OCI-LY1 (cell line): Measurements from ENCODE around the gene ADARB2.
"Not testable (repeated sequence)": the region's sequence is repeated elsewhere in the genome, so short reads cannot be mapped to it uniquely, and the experiment has no call there.

Experiments
- H2AFZ ChIP-seq: fragments of 200-600 bp; sonication (generic), shearing (Covaris generic); 2 replicates; pipeline ENCODE4 v1.6.0; 2014; ENCODE audit warnings: antibody characterized with exemption, mild to moderate bottlenecking, low read length
- H3F3A ChIP-seq: fragments of 200-600 bp; sonication (generic), shearing (Covaris generic); 2 replicates; pipeline ENCODE4 v1.6.0; 2014; ENCODE audit warnings: mild to moderate bottlenecking, antibody characterized with exemption, low read length, moderate library complexity; ENCODE audit not compliant: insufficient read depth
- H3K27ac ChIP-seq: fragments of 200-600 bp; sonication (generic); 2 replicates; pipeline ENCODE4 v1.5.1; 2014; ENCODE audit warnings: low read length, mixed run types, mild to moderate bottlenecking, low read depth; ENCODE audit not compliant: poor library complexity, severe bottlenecking
- H3K27me3 ChIP-seq: fragments of 200-600 bp; sonication (generic); 2 replicates; pipeline ENCODE4 v1.6.0; 2014; ENCODE audit warnings: antibody characterized with exemption, mild to moderate bottlenecking, low read length, moderate library complexity; ENCODE audit not compliant: insufficient read depth
- H3K36me3 ChIP-seq: fragments of 200-600 bp; sonication (generic); 2 replicates; pipeline ENCODE4 v1.6.1; 2014; ENCODE audit warnings: mild to moderate bottlenecking, antibody characterized with exemption, low read length, moderate library complexity, mixed read lengths; ENCODE audit not compliant: insufficient read depth
- H3K4me1 ChIP-seq: fragments of 200-600 bp; sonication (generic); 2 replicates; pipeline ENCODE4 v1.5.1; 2014; ENCODE audit warnings: mild to moderate bottlenecking, low read length, moderate library complexity; ENCODE audit not compliant: insufficient read depth, severe bottlenecking
- H3K4me2 ChIP-seq: fragments of 200-600 bp; sonication (generic), shearing (Covaris generic); 2 replicates; pipeline ENCODE4 v1.6.1; 2014; ENCODE audit warnings: low read length
- H3K4me3 ChIP-seq: fragments of 200-600 bp; sonication (generic); 2 replicates; pipeline ENCODE4 v1.5.1; 2014; ENCODE audit warnings: low read length, low read depth, mild to moderate bottlenecking, mixed read lengths; ENCODE audit not compliant: poor library complexity, severe bottlenecking
- H3K79me2 ChIP-seq: fragments of 200-600 bp; shearing (Covaris generic); 2 replicates; pipeline ENCODE4 v1.6.1; 2016; ENCODE audit warnings: mixed run types, low read length, mixed read lengths; ENCODE audit not compliant: insufficient read depth
- H3K9ac ChIP-seq: fragments of 200-600 bp; sonication (generic), shearing (Covaris generic); 2 replicates; pipeline ENCODE4 v1.6.1; 2014; ENCODE audit warnings: mild to moderate bottlenecking, low read length, mixed read lengths
- H3K9me2 ChIP-seq: fragments of 200-600 bp; sonication (generic), shearing (Covaris generic); 2 replicates; pipeline ENCODE4 v1.6.1; 2014; ENCODE audit warnings: low read depth, mild to moderate bottlenecking, low read length, mixed read lengths
- H3K9me3 ChIP-seq: fragments of 200-600 bp; shearing (Covaris generic); 2 replicates; pipeline ENCODE4 v1.6.1; 2014; ENCODE audit warnings: low read length, mixed read lengths
- H4K20me1 ChIP-seq: fragments of 200-600 bp; sonication (generic), shearing (Covaris generic); 2 replicates; pipeline ENCODE4 v1.6.0; 2016; ENCODE audit warnings: mild to moderate bottlenecking, low read length; ENCODE audit not compliant: insufficient read depth
- EZH2 ChIP-seq: fragments of 200-600 bp; sonication (generic), shearing (Covaris generic); IDR thresholded peaks from 2 replicates; pipeline ENCODE4 v1.8.0; 2017; ENCODE audit warnings: borderline replicate concordance, mixed run types, mild to moderate bottlenecking, antibody characterized with exemption, low read length, moderate library complexity, mixed read lengths
- TF ChIP-seq, protein P1 (sequence below): fragments of 200-600 bp; sonication (generic), shearing (Covaris generic); IDR thresholded peaks from 2 replicates; pipeline ENCODE4 v1.5.1; 2017; ENCODE audit warnings: mild to moderate bottlenecking, antibody characterized with exemption, low read length, moderate library complexity, mixed read lengths

The ADARB2 gene

DNA sequence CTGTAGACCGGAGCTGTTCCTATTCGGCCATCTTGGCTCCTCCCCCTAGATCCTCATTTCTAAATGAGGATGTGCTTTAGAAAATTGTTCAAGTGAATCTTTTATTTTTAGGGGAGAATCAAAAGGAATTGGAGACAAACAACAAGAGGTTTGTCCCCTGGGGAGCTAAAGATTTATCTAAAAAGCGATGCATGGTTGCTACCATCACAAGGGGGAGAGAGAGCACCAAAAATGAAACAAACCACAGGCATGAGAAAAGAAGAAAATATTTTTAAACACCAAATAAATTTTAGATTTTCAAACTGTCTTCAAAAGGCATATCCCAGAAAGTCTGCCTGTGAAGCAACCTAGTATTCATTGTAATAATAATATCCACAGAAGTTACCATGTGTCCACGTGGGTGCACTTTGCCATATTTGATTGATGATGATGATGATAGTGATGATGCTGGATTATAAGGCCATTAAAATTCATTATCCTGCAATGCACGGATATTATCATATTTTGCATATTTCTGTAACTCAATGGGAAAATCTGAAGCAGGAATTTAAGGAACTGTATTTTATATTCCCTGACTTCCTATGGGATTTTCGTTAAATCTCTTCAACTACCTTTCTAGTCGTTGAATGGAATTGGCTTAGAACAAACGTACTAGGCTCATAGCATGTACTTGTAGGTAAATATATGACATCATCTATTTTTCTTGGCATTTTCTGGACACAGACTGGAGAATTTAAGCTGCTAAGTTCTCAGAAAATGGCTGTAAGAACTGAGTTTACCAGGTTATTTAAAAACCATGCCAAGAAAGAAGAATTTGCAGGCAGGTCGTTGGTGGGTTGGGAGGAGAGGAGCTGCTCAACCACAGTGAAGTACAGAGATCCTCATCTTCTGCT lies 509.6 kb downstream of the ADARB2 start:
- no peak overlapping the region for H3K4me3 ChIP-seq
- no peaks in the 10 kb centered on the region for H4K20me1 ChIP-seq
- H3K4me2 ChIP-seq = no peak overlapping the region
- H3K36me3 ChIP-seq = no peaks in the 10 kb centered on the region
- no peaks in the 10 kb centered on the region for H3K9me2 ChIP-seq
- H3K9me3 ChIP-seq = no peaks in the 10 kb centered on the region
- no peaks in the 10 kb centered on the region for H3K4me1 ChIP-seq
- H2AFZ ChIP-seq = no peak overlapping the region
- H3K27me3 ChIP-seq = no peaks in the 10 kb centered on the region
- no peaks in the 10 kb centered on the region for H3K79me2 ChIP-seq
- TF ChIP-seq EZH2 = no peak
- TF ChIP-seq, protein P1, sequence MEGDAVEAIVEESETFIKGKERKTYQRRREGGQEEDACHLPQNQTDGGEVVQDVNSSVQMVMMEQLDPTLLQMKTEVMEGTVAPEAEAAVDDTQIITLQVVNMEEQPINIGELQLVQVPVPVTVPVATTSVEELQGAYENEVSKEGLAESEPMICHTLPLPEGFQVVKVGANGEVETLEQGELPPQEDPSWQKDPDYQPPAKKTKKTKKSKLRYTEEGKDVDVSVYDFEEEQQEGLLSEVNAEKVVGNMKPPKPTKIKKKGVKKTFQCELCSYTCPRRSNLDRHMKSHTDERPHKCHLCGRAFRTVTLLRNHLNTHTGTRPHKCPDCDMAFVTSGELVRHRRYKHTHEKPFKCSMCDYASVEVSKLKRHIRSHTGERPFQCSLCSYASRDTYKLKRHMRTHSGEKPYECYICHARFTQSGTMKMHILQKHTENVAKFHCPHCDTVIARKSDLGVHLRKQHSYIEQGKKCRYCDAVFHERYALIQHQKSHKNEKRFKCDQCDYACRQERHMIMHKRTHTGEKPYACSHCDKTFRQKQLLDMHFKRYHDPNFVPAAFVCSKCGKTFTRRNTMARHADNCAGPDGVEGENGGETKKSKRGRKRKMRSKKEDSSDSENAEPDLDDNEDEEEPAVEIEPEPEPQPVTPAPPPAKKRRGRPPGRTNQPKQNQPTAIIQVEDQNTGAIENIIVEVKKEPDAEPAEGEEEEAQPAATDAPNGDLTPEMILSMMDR = no peak
- no peaks in the 10 kb centered on the region for H3F3A ChIP-seq
- no peak overlapping the region for H3K9ac ChIP-seq
- no peak overlapping the region for H3K27ac ChIP-seq

DNA sequence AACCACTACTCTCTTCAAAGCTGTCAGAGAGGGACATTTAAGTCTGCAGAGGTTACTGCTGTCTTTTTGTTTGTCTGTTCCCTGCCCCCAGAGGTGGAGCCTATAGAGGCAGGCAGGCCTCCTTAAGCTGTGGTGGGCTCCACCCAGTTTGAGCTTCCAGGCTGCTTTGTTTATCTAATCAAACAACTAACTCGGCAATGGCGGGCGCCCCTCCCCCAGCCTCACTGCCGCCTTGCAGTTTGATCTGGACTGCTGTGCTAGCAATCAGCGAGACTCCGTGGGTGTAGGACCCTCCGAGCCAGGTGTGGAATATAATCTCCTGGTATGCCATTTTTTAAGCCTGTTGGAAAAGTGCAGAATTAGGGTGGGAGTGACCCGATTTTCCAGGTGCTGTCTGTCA lies 510.4 kb downstream of the ADARB2 start:
- H2AFZ ChIP-seq, H3K27me3 ChIP-seq, H3K4me2 ChIP-seq, H3K4me3 ChIP-seq, H4K20me1 ChIP-seq, H3K36me3 ChIP-seq, H3K27ac ChIP-seq, H3K79me2 ChIP-seq, H3K9ac ChIP-seq, H3F3A ChIP-seq, H3K9me3 ChIP-seq, H3K9me2 ChIP-seq, H3K4me1 ChIP-seq: not testable (repeated sequence)

- not testable (repeated sequence) for H3K4me1 ChIP-seq, H3K36me3 ChIP-seq, H3F3A ChIP-seq, H2AFZ ChIP-seq, H3K27me3 ChIP-seq, H3K9me3 ChIP-seq, H4K20me1 ChIP-seq, H3K4me2 ChIP-seq, H3K9me2 ChIP-seq, H3K9ac ChIP-seq, H3K79me2 ChIP-seq, H3K27ac ChIP-seq, H3K4me3 ChIP-seq
Observed at GRCh38 chr10:1219874-1220273, 517.5 kb downstream of the ADARB2 start.

GRCh38 chr10:1217661-1218060 lies 519.7 kb downstream of the ADARB2 start:
- Histone ChIP-seq H4K20me1 (no peaks in the 10 kb centered on the region), H3K9me3 (no peaks in the 10 kb centered on the region), H3K4me3 (no peak overlapping the region), H3K79me2 (no peaks in the 10 kb centered on the region), H3K36me3 (no peaks in the 10 kb centered on the region), H3K4me1 (no peaks in the 10 kb centered on the region), H3K9ac (no peak overlapping the region), H3K27ac (no peak overlapping the region), H3K27me3 (no peaks in the 10 kb centered on the region; the same call in 1 of the 2 replicates), H3K9me2 (no peaks in the 10 kb centered on the region), H2AFZ (no peak overlapping the region), H3F3A (no peaks in the 10 kb centered on the region), H3K4me2 (no peak overlapping the region)
- no peak for TF ChIP-seq EZH2
- TF ChIP-seq, protein P1 = no peak
